ENCODE results near the gene CAMTA1. TPM values are rescaled to one million over a fixed set of nuclear protein-coding genes. Genes with fewer than 3 reads are reported as not detected.

CAMTA1 gene
- total and polyA plus RNA-seq, 9 of the 15 experiments (the other 6 are each of a cell fraction or from before 2014, with no cell fraction given), result 43.9 to 161 (median 65.9) TPM

- H3K4me1 ChIP-seq (replicated peaks in 1 of 2; ENCODE audit: control insufficient read depth in 2 of 2, insufficient read depth in 2 of 2, low read length in 2 of 2), result no peaks in the 10 kb centered on the region; a peak in 2 of 5 replicates
- H3K4me3 ChIP-seq, result no peak overlapping the region
- H3K27me3 ChIP-seq (ENCODE audit: control insufficient read depth in 2 of 2, insufficient read depth in 2 of 2, low read length in 2 of 2), result peaks cover 28 to 83% of the 10 kb centered on the region in 2 experiments
- in situ Hi-C loops (cut with MboI), result no loop called here
- ATAC-seq (no peak), FAIRE-seq (no peak), DNase-seq (ENCODE audit: extremely low read depth in 1 of 4, low spot score in 3 of 4) (no peak)
- no peak overlapping the region for H2AFZ ChIP-seq (ENCODE audit: low read depth, low read length)
- BruUV-seq (replicated peaks), result no TSS peak
- H4K20me1 ChIP-seq (replicated peaks; ENCODE audit: control insufficient read depth, insufficient read depth, low read length), result no peaks in the 10 kb centered on the region; the same call in none of the 2 replicates
- H3K9me3 ChIP-seq (replicated peaks; ENCODE audit: control insufficient read depth, insufficient read depth, low read depth, low read length), result no peaks in the 10 kb centered on the region
- no peak for TF ChIP-seq GATAD2B (IDR thresholded peaks at IDR 0.05; ENCODE audit: borderline replicate concordance)
- TF ChIP-seq KDM5B (IDR thresholded peaks at IDR 0.05; ENCODE audit: insufficient replicate concordance, low read depth, low read length), result no peak
- TF ChIP-seq RAD21 (CRISPR knock-in tag; conservative IDR thresholded peaks at IDR 0.05 in 1 of 2, IDR thresholded peaks at IDR 0.05 in 1 of 2), result no peak
- TF ChIP-seq SIRT6 (IDR thresholded peaks at IDR 0.05; ENCODE audit: low read depth, low read length), result no peak
- TF ChIP-seq ZFP1 (CRISPR knock-in tag; IDR thresholded peaks at IDR 0.05), result no peak
- H3K27ac ChIP-seq (ENCODE audit: extremely low read depth, low read depth, low read length), result no peak overlapping the region
- H3K9me1 ChIP-seq (ENCODE audit: control insufficient read depth, insufficient read depth, low read length), result peaks cover 9% of the 10 kb centered on the region
- intact Hi-C loops (cut with micrococcal nuclease), result no loop called here
- no peak overlapping the region for H3K4me2 ChIP-seq (ENCODE audit: insufficient read depth, low read length)
- no peaks in the 10 kb centered on the region for H3K36me3 ChIP-seq (ENCODE audit: control insufficient read depth, insufficient read depth, low read length)
- WGBS (ENCODE audit: insufficient coverage, low coverage, missing lambda C conversion rate), result 0% methylated on average over 14 of the region's 14 CpGs
- no peaks in the 10 kb centered on the region for H3K79me2 ChIP-seq (ENCODE audit: control insufficient read depth, insufficient read depth, low read length)
- CTCF ChIA-PET (ENCODE audit: low intra/inter-chr PET ratio), result no interaction called here
- H3K9ac ChIP-seq (ENCODE audit: insufficient read depth in 1 of 2, low read depth in 2 of 2, low read length in 2 of 2), result no peak overlapping the region
- POLR2A ChIA-PET, result interaction anchor here (1.1 kb wide), 2 partner anchors 15 to 99 kb away, joined by 3 read pairs; no protein-coding TSS in a partner anchor
Measured at GRCh38 chr1:7373876-7374562, 588.8 kb downstream of the CAMTA1 start.
